NCI-H2081 treated with DMSO at 0.1 percent for 48 hours (cell line): ENCODE results near the gene CYP2R1.

Experiments
- DNase-seq: peaks from one replicate; lab custom pipeline; 2025; lab: John Stamatoyannopoulos, UW

CYP2R1 gene

GRCh38 chr11:14892036-14892556 is at the start of gene CYP2R1:
Gene CYP2R1, minus strand, starts transcription at chr11:14892231. Its CDS starts 26 bp downstream, at chr11:14892205.
- peak; percentile 75 for DNase-seq

- DNase-seq, result no peak
Measured at GRCh38 chr11:14938936-14939335, 46.9 kb upstream of the CYP2R1 start.

- DNase-seq, result no peak
Measured at GRCh38 chr11:14934641-14935351, 42.8 kb upstream of the CYP2R1 start.

- DNase-seq, result no peak
Measured at GRCh38 chr11:14932447-14932846, 40.4 kb upstream of the CYP2R1 start.

GRCh38 chr11:14930369-14930768 is 38.3 kb upstream of the CYP2R1 start:
- no peak for DNase-seq

- DNase-seq, result no peak
Measured at GRCh38 chr11:14927146-14927545, 35.1 kb upstream of the CYP2R1 start.

GRCh38 chr11:14924318-14924717 is 32.3 kb upstream of the CYP2R1 start:
- no peak for DNase-seq

GRCh38 chr11:14916403-14916802 is 24.4 kb upstream of the CYP2R1 start:
- no peak for DNase-seq

- no peak for DNase-seq
Measured at GRCh38 chr11:14914536-14914935, 22.5 kb upstream of the CYP2R1 start.

- peak; percentile 36 for DNase-seq
Measured at GRCh38 chr11:14908214-14908880, 16.3 kb upstream of the CYP2R1 start.

- DNase-seq, result peak; percentile 24
Measured at GRCh38 chr11:14907411-14908213, 15.6 kb upstream of the CYP2R1 start.

- DNase-seq, result no peak
Measured at GRCh38 chr11:14906993-14907392, 15.0 kb upstream of the CYP2R1 start.

GRCh38 chr11:14906578-14906977 is 14.5 kb upstream of the CYP2R1 start:
- DNase-seq, result no peak

GRCh38 chr11:14905104-14906033 is 13.3 kb upstream of the CYP2R1 start:
- DNase-seq, result no peak

GRCh38 chr11:14904745-14905103 is 12.7 kb upstream of the CYP2R1 start:
- no peak for DNase-seq

GRCh38 chr11:14902650-14903350 is 10.8 kb upstream of the CYP2R1 start:
- DNase-seq, result no peak

- no peak for DNase-seq
Measured at GRCh38 chr11:14898906-14899305, 6.9 kb upstream of the CYP2R1 start.

- no peak for DNase-seq
Measured at GRCh38 chr11:14898355-14898754, 6.3 kb upstream of the CYP2R1 start.

GRCh38 chr11:14894657-14895598 is 2.9 kb upstream of the CYP2R1 start:
- no peak for DNase-seq

- no peak for DNase-seq
Measured at GRCh38 chr11:14892577-14892976, 546 bp upstream of the CYP2R1 start.
